Activated CD8-positive, alpha-beta memory T cell treated with anti-CD3 and anti-CD28 coated beads, Interleukin-2, amount 50 U/mL, for 24 hours (primary cell): ENCODE results near the gene SLC12A1.

Source experiments
- DNase-seq: peaks from one replicate; pipeline ENCODE4 v3.0.0-alpha.2; 2020; ENCODE audit errors: extremely low read depth

SLC12A1 gene

GRCh38 chr15:48242535-48242934 lies 36.4 kb downstream of the SLC12A1 start:
- no peak for DNase-seq

- DNase-seq = no peak
Measured at GRCh38 chr15:48244921-48245320, 38.8 kb downstream of the SLC12A1 start.

- DNase-seq = no peak
Measured at GRCh38 chr15:48248414-48248813, 42.3 kb downstream of the SLC12A1 start.

- no peak for DNase-seq
Measured at GRCh38 chr15:48250640-48251076, 44.6 kb downstream of the SLC12A1 start.

DNA sequence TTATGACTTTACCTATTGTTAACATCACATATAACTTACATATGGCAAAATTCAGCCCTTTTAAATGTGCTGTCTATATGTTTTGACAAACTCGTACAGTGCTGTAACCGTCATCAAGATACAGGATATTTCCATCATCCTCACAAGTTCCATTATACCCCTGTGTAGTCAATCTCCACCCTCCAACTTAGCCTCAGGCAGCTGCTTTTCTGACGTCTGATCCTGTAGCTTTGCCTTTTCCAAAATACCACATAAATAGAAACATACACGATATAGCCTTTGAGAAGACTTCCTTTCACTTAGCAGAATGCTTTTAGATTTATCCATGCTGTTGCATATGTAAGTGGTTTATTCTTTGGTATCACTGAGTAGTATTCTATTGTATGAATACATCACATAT lies 47.1 kb downstream of the SLC12A1 start:
- no peak for DNase-seq

- DNase-seq = no peak
Measured at GRCh38 chr15:48265135-48265534, 59.0 kb downstream of the SLC12A1 start.

DNA sequence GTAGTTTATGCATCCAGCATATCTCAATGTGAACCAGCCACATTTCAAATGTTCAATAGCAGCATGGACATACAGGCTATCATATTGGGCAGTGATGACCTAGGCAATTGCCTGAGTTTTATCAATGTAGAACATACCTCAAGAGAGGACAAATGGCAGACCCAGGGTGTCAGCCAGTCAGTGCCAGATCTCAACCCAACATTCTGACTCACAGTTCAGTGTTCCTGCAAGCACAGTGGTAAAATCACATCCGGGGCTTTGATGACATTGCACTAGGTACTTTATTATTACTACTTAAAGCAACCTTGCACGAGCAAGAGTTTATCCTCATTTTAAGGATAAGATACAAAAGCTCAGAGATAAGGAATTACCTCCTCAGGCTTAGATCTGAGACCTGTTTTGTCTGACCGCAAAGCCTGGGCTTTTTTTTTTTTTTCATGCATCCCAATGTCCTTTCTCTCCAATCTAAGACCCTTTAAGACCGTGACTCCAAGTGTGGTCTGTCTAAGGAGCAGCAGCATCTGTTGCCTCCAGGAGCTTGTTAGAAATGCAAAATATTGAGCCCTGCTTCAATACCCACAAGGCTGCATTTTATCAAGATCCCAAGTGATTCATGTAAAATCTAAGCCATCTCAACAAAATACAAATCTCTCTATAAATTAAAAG lies 60.1 kb downstream of the SLC12A1 start:
- no peak for DNase-seq

GRCh38 chr15:48267766-48268165 lies 61.7 kb downstream of the SLC12A1 start:
- DNase-seq = no peak

DNA sequence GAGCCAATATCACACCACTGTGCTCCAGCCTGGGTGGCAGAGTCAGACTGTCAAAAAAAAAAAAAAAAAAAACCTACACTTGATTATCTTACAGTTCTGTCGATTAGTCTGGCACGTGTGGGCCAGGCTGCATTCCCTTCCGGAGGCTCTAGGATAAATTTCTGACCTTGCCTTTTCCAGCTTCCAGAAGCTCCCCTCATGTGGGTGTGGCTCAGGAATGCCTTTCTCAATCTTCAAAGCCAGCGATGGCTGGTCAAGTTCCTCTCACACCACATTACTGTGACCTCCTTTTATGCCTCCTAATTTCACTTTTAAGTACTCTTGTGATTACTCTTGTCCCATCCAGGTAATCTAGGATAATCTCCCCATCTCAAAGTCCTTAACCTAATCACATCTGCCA lies 66.9 kb downstream of the SLC12A1 start:
- DNase-seq = no peak

- DNase-seq = no peak
Measured at GRCh38 chr15:48278666-48279065, 72.6 kb downstream of the SLC12A1 start.

DNA sequence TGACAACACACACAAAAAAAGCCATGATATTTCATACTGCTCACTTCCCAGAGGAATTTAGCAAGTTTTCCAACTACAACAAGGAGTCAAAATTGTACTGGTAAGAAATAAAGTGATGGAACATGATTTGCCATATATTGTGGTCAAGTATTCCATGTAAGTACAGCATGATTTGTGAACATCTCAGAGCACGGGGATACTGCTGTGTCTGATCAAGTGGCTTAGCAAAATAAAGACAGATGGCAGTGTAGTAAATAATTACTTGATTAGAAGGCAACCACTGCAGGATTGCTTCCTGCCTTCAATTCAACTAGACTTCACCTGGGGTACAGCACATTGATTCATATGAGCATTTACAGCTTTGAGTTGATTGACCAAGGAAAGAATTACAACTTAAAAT lies 73.5 kb downstream of the SLC12A1 start:
- no peak for DNase-seq

DNA sequence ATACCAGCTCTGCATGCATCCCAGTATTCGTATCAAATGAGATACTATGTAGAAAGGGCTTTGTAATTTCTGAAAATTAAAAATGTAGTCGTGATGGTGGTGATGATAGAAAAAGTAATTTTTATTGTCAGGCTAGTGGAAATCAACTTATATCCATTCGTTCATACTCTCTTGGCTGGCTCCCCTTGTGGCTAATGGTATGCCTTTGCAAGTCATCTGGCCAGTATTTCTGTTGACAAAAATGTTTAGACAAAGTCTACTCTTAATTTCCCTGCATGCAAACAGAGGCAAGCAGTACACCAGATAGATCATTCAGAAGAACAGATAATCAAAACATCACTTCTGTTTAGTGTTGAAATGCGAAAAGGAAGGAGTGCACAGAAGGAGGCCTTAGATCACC lies 75.6 kb downstream of the SLC12A1 start:
- no peak for DNase-seq

GRCh38 chr15:48282216-48282615 lies 76.1 kb downstream of the SLC12A1 start:
- no peak for DNase-seq

- no peak for DNase-seq
Measured at GRCh38 chr15:48283396-48284145, 77.5 kb downstream of the SLC12A1 start.

DNA sequence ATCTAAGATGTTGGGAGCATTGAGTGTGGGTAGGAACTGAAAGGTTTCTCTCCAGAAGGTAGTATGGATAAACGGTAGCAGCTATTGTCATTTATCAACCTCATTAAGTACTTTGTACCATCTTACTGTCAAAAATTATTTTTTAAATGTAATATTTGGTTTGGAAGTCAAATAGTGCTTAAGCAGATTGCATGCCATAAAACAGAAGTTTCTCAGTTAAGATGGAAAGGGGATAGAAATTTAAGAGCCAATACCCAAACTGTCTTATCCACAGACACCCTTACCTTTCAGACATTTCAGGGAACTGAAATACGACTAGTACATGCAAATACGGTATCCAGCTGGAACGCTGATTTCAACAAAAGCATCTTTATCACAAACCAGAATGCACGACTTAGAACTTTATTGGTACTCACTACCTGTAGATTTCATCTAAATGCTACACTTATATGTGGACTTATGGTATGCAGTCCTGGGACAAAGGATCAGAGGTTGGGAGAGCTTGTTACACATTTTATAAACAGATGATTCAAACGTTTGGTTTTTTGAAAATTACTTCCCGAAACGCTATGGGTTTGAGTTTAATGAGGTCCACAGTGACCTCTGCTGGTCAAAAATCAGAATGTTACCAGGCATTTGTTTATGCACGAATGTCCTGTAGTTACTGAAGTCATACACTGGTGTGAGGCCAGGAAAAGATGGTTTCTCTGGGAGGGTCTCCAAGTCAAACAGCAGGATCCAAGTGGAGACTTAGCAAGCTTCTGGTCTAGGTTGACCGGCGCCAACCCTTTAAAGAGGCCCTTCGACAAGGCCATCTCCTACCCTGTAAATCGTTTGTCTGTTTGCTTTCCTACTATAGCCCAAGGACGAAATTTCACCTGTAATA lies 79.5 kb downstream of the SLC12A1 start:
- no peak for DNase-seq

DNA sequence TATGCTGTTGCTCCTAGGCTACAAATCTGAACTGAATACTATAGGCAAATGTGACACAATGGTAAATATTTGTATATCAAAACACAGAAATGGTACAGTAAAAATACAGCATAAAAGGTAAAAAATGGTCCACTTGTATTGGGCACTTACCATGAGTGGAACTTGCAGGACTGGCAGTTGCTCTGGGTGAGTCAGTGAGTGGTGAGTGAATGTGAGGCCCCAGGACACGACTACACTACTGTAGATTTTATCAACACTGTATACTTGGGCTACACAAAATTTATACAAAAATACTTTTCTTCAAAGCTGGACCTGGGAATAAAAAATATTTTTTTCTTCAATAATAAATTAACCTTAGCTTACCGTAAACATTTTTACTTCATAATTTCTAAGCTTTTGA lies 83.5 kb downstream of the SLC12A1 start:
- no peak for DNase-seq

DNA sequence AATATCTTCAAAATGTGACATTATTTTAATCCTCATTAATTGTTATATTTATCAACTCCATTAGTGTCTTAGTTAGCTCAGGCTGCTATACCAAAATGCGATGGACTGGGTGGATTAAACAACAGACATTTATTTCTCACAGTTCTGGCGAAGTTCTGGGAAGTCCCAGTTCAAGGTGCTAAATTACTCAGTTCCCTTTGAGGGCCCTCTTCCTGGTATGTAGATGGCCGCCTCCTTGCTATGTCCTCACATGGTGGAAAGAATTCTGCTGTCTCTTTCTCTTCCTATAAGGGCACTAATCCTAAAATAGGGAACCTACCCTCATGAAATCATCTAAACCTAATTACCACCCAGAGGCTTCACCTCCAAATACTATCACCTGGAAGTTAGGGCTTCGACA lies 86.4 kb downstream of the SLC12A1 start:
- no peak for DNase-seq

DNA sequence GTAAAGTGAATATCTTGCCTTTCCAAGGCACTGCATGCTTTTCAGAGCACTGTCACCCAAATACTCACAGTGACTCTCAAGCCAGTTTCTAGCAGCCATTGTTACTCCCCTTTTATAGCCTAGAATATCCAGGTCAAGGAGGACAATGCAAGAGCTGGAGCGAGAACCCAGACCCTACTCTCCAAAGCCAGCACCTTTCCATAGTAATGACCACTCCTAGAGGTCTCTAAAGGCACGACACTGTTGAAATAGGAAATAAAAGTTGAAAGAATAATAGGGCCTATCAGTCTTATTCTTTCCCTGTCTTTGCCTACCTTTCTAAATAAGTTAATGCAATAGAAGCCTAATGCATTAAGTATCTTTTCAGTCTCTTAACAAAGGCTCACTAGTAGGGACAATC lies 91.6 kb downstream of the SLC12A1 start:
- DNase-seq = no peak

GRCh38 chr15:48298914-48299313 lies 92.8 kb downstream of the SLC12A1 start:
- no peak for DNase-seq

- DNase-seq = no peak
Measured at GRCh38 chr15:48300038-48300437, 93.9 kb downstream of the SLC12A1 start.

DNA sequence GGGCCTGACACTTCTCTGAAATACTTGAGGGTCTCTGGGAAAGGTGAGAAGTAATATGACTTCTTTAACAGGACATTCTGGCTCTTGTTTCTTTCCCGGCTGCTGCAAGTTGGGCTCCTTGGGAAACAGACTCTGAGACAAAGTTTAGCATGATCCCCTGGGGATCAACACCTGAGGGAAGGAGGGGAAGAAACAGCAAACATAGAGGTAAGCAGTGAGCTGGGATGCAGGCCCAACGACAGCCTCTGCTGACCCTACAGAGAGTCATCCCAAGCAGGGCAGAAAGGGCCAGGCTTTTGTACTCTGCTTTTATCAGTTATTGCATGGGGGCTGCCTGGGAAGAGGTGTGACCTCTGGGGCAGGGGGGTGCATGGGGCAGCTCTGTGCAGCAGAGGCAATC lies 98.3 kb downstream of the SLC12A1 start:
- DNase-seq = no peak

- DNase-seq = no peak
Measured at GRCh38 chr15:48306639-48307038, 100.5 kb downstream of the SLC12A1 start.

DNA sequence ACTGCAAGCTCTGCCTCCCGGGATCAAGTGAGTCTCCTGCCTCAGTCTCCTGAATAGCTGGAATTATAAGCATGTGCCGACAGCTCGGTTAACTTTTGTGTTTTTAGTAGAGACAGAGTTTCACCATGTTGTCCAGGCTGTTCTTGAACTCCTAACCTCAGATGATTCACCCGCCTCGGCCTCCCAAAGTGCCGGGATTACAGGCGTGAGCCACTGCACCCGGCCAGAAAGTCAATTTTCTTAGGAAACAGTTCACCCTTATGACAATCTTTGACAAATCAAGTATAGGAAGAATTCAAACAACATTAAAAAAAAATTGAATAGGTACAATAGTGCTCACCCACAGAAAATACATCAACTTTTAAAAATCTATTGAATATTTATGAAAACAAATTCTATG lies 101.5 kb downstream of the SLC12A1 start:
- no peak for DNase-seq
